ENCODE results near the gene PIBF1.
"Not testable (repeated sequence)": the region's sequence is repeated elsewhere in the genome, so short reads cannot be mapped to it uniquely, and the experiment has no call there.

The PIBF1 gene

GRCh38 chr13:72920097-72920496 is 138.2 kb downstream of the PIBF1 start:
- no peak for DNase-seq (ENCODE audit: low spot score)
- TF ChIP-seq, protein P1, sequence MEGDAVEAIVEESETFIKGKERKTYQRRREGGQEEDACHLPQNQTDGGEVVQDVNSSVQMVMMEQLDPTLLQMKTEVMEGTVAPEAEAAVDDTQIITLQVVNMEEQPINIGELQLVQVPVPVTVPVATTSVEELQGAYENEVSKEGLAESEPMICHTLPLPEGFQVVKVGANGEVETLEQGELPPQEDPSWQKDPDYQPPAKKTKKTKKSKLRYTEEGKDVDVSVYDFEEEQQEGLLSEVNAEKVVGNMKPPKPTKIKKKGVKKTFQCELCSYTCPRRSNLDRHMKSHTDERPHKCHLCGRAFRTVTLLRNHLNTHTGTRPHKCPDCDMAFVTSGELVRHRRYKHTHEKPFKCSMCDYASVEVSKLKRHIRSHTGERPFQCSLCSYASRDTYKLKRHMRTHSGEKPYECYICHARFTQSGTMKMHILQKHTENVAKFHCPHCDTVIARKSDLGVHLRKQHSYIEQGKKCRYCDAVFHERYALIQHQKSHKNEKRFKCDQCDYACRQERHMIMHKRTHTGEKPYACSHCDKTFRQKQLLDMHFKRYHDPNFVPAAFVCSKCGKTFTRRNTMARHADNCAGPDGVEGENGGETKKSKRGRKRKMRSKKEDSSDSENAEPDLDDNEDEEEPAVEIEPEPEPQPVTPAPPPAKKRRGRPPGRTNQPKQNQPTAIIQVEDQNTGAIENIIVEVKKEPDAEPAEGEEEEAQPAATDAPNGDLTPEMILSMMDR (IDR thresholded peaks at IDR 0.05; ENCODE audit: extremely low read depth, missing control alignments), result no peak

DNA sequence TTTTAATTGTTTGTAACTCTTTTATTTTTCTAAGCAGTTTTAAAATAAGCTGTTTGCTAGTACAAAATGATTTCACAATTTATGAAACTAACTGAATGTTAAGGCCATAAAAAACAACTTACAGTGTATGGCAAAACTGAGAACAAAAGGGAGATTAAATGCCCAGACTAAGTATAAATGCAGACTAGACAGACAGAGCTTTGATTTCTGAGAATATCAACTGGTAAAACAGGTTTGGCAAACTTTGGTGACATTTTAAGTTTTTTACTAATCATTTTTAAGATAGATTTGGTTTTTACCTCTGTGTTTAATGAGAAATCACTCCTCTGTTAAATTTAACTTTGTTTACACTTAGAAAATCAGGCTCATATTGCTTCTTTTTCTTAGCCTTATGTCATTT is 149.4 kb downstream of the PIBF1 start:
- TF ChIP-seq, protein P1 (IDR thresholded peaks at IDR 0.05; ENCODE audit: extremely low read depth, missing control alignments), result no peak

DNA sequence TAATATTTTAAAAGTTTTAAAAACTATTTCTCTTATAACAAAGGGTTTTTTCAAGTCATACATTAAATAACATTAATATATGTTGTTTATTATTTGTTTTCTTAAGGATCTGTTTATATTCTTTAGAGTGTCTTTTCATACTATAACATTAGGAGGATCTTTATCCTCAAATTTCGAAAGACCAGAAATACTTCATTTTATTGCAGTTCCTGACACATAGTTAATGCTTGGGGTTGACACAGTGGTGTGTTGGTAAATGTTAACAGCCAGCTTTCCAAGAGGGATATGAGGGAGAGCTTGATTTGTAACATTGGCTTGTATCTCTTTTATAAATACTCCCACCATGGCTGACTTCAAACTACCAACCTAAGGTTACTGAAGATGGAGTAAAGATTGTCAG is 150.3 kb downstream of the PIBF1 start:
- no peak for DNase-seq (ENCODE audit: low spot score)
- TF ChIP-seq, protein P1 (IDR thresholded peaks at IDR 0.05; ENCODE audit: extremely low read depth, missing control alignments), result no peak

More for the DNA sequence above, 149.4 kb downstream of the PIBF1 start:
- DNase-seq (ENCODE audit: low spot score), result no peak

DNA sequence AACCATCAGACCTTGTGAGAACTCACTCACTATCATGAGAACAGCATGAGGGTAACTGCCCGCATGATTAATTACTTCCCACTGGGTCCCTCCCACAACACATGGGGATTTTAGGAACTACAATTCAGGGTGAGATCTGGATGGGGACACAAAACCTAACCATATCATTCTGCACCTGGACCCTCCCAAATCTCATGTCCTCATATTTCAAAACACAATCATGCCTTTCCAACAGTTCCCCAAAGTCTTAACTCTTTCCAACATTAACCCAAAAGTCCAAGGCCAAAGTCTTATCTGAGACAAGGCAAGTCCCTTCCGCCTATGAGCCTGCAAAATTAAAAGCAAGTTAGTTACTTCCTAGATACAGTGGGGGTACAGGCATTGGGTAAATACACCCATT is 164.3 kb downstream of the PIBF1 start:
- DNase-seq (ENCODE audit: low spot score), result not testable (repeated sequence)

DNA sequence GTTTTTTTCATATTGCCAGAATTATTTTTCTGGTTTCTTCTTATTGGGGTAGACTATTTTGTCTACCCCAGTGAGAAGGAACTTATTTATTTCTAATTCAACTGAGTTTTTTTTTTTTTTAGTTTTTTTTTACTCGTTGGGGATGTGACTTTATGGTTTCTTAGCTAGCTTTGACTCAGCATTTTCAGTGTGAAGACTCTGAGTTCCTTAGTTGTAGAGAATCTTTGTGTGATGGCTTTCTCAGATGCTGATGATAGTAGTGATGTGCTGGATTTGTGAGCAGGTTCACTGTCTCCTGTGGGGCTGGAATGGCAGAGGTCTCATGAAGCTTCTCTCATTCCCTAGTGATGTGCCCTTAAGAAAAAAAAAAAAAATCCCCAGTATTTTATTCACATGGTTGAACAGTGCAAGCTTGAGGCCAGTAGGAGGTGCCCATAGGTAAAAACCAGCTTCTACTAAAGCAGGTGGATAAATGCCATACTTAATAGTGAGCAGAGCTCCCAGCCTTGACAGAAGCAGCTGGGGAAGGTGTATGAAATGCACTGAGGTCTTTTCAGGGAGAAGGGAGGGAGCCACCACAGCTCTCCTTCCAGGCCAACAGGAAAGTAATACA is 170.7 kb downstream of the PIBF1 start:
- DNase-seq (ENCODE audit: low spot score), result no peak

GRCh38 chr13:72953391-72953965 is 171.5 kb downstream of the PIBF1 start:
- DNase-seq (ENCODE audit: low spot score), result no peak
- TF ChIP-seq, protein P1 (IDR thresholded peaks at IDR 0.05; ENCODE audit: extremely low read depth, missing control alignments), result no peak

More for the DNA sequence above, 170.7 kb downstream of the PIBF1 start:
- TF ChIP-seq, protein P1 (IDR thresholded peaks at IDR 0.05; ENCODE audit: extremely low read depth, missing control alignments), result no peak

- TF ChIP-seq, protein P1 (IDR thresholded peaks at IDR 0.05; ENCODE audit: extremely low read depth, missing control alignments), result no peak
- no peak for DNase-seq (ENCODE audit: low spot score)
These were observed 177.7 kb downstream of the PIBF1 start for GRCh38 chr13:72959643-72960042.

DNA sequence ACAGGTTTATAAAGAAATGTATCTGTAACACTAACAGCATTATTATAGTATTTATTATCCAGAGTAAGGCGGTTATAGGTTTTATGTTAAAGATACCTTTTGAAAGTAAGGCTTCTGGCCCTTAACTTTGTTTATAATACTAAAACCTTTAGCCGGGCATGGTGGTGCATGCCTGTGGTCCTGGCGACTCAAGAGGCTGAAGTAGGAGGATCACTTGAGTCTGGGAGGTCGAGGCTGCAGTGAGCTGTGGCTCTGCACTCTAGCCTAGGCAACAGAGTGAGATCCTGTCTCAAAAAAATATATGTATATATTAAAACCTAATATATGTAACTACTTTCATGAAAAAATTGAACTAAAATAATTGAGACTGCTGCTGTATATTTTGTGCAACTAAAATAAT is 178.2 kb downstream of the PIBF1 start:
- TF ChIP-seq, protein P1 (IDR thresholded peaks at IDR 0.05; ENCODE audit: extremely low read depth, missing control alignments), result no peak
- DNase-seq (ENCODE audit: low spot score), result no peak

All from GM20000 (cell line).